SK-N-SH (cell line): ENCODE measurements around the gene LYZL6. TPM values are rescaled to one million over a fixed set of nuclear protein-coding genes. Genes with fewer than 3 reads are reported as not detected.

Experiments used
- CTCF ChIA-PET: fragments of 300-600, 350-600 bp; formaldehyde crosslinking; extraction: SDS; loops from one replicate; lab custom pipeline; 2021; lab: Yijun Ruan, JAX
- POLR2A ChIA-PET: fragments of 350-600 bp; sonication (Branson Sonifier 250); formaldehyde crosslinking; extraction: SDS; loops from one replicate; lab custom pipeline; 2020; ENCODE audit warnings: antibody characterized with exemption, inconsistent platforms; lab: Yijun Ruan, JAX
- DNase-seq: peaks from one replicate; pipeline ENCODE4 v3.0.0; 2012
- H2AFZ ChIP-seq: fragments of 200-600 bp; sonication (generic); 2 replicates; pipeline ENCODE4 v1.8.1; 2016; ENCODE audit warnings: antibody characterized with exemption, mild to moderate bottlenecking, low read depth
- H3F3A ChIP-seq: fragments of 200-600 bp; sonication (generic); replicated peaks from 2 replicates; pipeline ENCODE3; 2016; ENCODE audit warnings: antibody characterized with exemption, mild to moderate bottlenecking; ENCODE audit not compliant: insufficient read depth
- H3K27ac ChIP-seq, 2 experiments: fragments of 200-500 bp in 1 of 2; fragments of 200-600 bp in 1 of 2; sonication (Bioruptor generic) in 1 of 2; sonication (generic), shearing (Covaris generic) in 1 of 2; 2 replicates each; pipeline versions ENCODE4 v1.5.1 to v1.6.1; 2014 to 2016; ENCODE audit warnings: low read depth in 2 of 2, inconsistent platforms in 1 of 2, low read length in 1 of 2, mild to moderate bottlenecking in 1 of 2, mixed read lengths in 1 of 2
- H3K27me3 ChIP-seq: fragments of 200-600 bp; sonication (generic), shearing (Covaris generic); 2 replicates; pipeline ENCODE4 v1.6.1; 2016; ENCODE audit warnings: mixed run types; ENCODE audit not compliant: insufficient read depth
- H3K36me3 ChIP-seq, 2 experiments: fragments of 200-500 bp in 1 of 2; fragments of 200-600 bp in 1 of 2; sonication (Bioruptor generic) in 1 of 2; sonication (generic) in 1 of 2; replicated peaks in 1 of 2; 2 replicates each; pipeline versions ENCODE3 to v1.5.1; 2014 to 2016; ENCODE audit warnings: low read length in 1 of 2, mild to moderate bottlenecking in 1 of 2; ENCODE audit not compliant: insufficient read depth in 2 of 2, control insufficient read depth in 1 of 2
- H3K4me1 ChIP-seq, 2 experiments: fragments of 200-500 bp in 1 of 2; fragments of 200-600 bp in 1 of 2; sonication (Bioruptor generic) in 1 of 2; sonication (generic), shearing (Covaris generic) in 1 of 2; 2 replicates each; pipeline versions ENCODE4 v1.5.1 to v1.6.1; 2014 to 2016; ENCODE audit warnings: low read depth in 1 of 2, low read length in 1 of 2, mixed run types in 1 of 2; ENCODE audit not compliant: insufficient read depth in 2 of 2, control insufficient read depth in 1 of 2
- H3K4me2 ChIP-seq: fragments of 200-600 bp; sonication (generic), shearing (Covaris generic); 2 replicates; pipeline ENCODE4 v1.6.1; 2017; ENCODE audit warnings: mixed run types
- H3K4me3 ChIP-seq, 2 experiments: fragments of 200-500 bp in 1 of 2; fragments of 200-600 bp in 1 of 2; sonication (Bioruptor generic) in 1 of 2; sonication (generic), shearing (Covaris generic) in 1 of 2; 2 replicates each; pipeline versions ENCODE4 v1.5.1 to v1.8.1; 2014 to 2016; ENCODE audit warnings: low read depth in 2 of 2, inconsistent platforms in 1 of 2, low read length in 1 of 2, mild to moderate bottlenecking in 1 of 2, mixed read lengths in 1 of 2, moderate library complexity in 1 of 2
- H3K79me2 ChIP-seq: fragments of 200-600 bp; sonication (generic); 2 replicates; pipeline ENCODE4 v1.8.1; 2017; ENCODE audit warnings: mild to moderate bottlenecking; ENCODE audit not compliant: insufficient read depth
- H3K9ac ChIP-seq: fragments of 200-600 bp; sonication (generic); 2 replicates; pipeline ENCODE4 v1.6.1; 2017; ENCODE audit warnings: mixed run types
- H3K9me2 ChIP-seq: fragments of 200-600 bp; sonication (generic); 2 replicates; pipeline ENCODE4 v1.6.1; 2017; ENCODE audit warnings: mixed run types
- H3K9me3 ChIP-seq: fragments of 200-600 bp; sonication (generic); 2 replicates; pipeline ENCODE4 v1.6.1; 2017; ENCODE audit warnings: mixed run types, mild to moderate bottlenecking, moderate library complexity
- H4K20me1 ChIP-seq: fragments of 200-600 bp; sonication (generic); 2 replicates; pipeline ENCODE4 v1.6.1; 2017; ENCODE audit warnings: mild to moderate bottlenecking, mixed run types; ENCODE audit not compliant: insufficient read depth
- CHD2 ChIP-seq: fragments of 150-350 bp; IDR thresholded peaks from 2 replicates; pipeline ENCODE4 v1.6.1; 2018; ENCODE audit warnings: low read length; ENCODE audit not compliant: partially characterized antibody
- CTCF ChIP-seq: fragments of 200-600 bp; sonication (generic); IDR thresholded peaks from 2 replicates; pipeline ENCODE4 v1.6.1; 2017; ENCODE audit warnings: antibody characterized with exemption, mild to moderate bottlenecking, moderate library complexity
- EP300 ChIP-seq, 2 experiments: IDR thresholded peaks; 2 replicates each; pipeline versions ENCODE4 v1.4.0 to v1.6.1; 2012; ENCODE audit warnings: borderline replicate concordance in 1 of 2, low read depth in 1 of 2, low read length in 1 of 2
- FOSL2 ChIP-seq: IDR thresholded peaks from 2 replicates; pipeline ENCODE4 v1.4.0; 2012; ENCODE audit warnings: low read depth, mild to moderate bottlenecking, moderate library complexity, borderline replicate concordance
- FOXJ3 ChIP-seq: sonication (generic); formaldehyde crosslinking; IDR thresholded peaks from 2 replicates; pipeline ENCODE4 v1.5.1; 2020; ENCODE audit warnings: mild to moderate bottlenecking, missing genetic modification reagents
- GATA2 ChIP-seq: sonication (generic); formaldehyde crosslinking; IDR thresholded peaks from 2 replicates; pipeline ENCODE4 v1.5.0; 2020; ENCODE audit warnings: mild to moderate bottlenecking, missing genetic modification reagents
- JUND ChIP-seq: IDR thresholded peaks from 2 replicates; pipeline ENCODE4 v1.4.0; 2012
- MEF2A ChIP-seq: IDR thresholded peaks from 2 replicates; pipeline ENCODE4 v1.4.0; 2012; ENCODE audit warnings: low read depth, borderline replicate concordance
- NFIC ChIP-seq: IDR thresholded peaks from 2 replicates; pipeline ENCODE4 v1.4.0; 2012; ENCODE audit warnings: borderline replicate concordance
- NRF1 ChIP-seq: IDR thresholded peaks from 2 replicates; pipeline ENCODE4 v1.6.1; 2012; ENCODE audit warnings: low read depth, mild to moderate bottlenecking, low read length
- RAD21 ChIP-seq: IDR thresholded peaks from 2 replicates; pipeline ENCODE4 v1.6.1; 2012; ENCODE audit warnings: mild to moderate bottlenecking, low read length
- RFX5 ChIP-seq: IDR thresholded peaks from 2 replicates; pipeline ENCODE4 v1.6.1; 2012; ENCODE audit warnings: mild to moderate bottlenecking, improper control_type of control experiment, low read length
- SIN3A ChIP-seq: IDR thresholded peaks from 2 replicates; pipeline ENCODE4 v1.6.1; 2012; ENCODE audit warnings: low read depth, mild to moderate bottlenecking, low read length, moderate library complexity, borderline replicate concordance
- SMC3 ChIP-seq: IDR thresholded peaks from 2 replicates; pipeline ENCODE4 v1.6.1; 2012; ENCODE audit warnings: low read depth, low read length, improper control_type of control experiment
- TAF1 ChIP-seq: IDR thresholded peaks from 2 replicates; pipeline ENCODE4 v1.6.1; 2012; ENCODE audit warnings: low read depth, mild to moderate bottlenecking, low read length, moderate library complexity, borderline replicate concordance
- WGBS: methylation state at CpG from one replicate; pipeline ENCODE4 v1.1.6; 2017; ENCODE audit warnings: low lambda C conversion rate; 5-methylcytosine and 5-hydroxymethylcytosine counted together
- polyA plus RNA-seq, 3 experiments: library from polyadenylated mRNA; depleted of rRNA; stranded (reverse); fragments of >200 nt; gene quantifications; 2 replicates each; pipeline ENCODE4 v1.2.3, GENCODE V29; 2012
- TF ChIP-seq, protein P1 (sequence below): IDR thresholded peaks from 2 replicates; pipeline ENCODE4 v1.4.0; 2012; ENCODE audit warnings: low read depth, borderline replicate concordance
- TF ChIP-seq, protein P2 (sequence below): IDR thresholded peaks from 2 replicates; pipeline ENCODE4; 2012
- TF ChIP-seq, protein P3 (sequence below): IDR thresholded peaks from 2 replicates; pipeline ENCODE4 v1.4.0; 2012; ENCODE audit warnings: low read depth

Gene LYZL6
- polyA plus RNA-seq, 1 of the 3 experiments (the other 2 are of a cell fraction): not detected

- TF ChIP-seq, protein P1, sequence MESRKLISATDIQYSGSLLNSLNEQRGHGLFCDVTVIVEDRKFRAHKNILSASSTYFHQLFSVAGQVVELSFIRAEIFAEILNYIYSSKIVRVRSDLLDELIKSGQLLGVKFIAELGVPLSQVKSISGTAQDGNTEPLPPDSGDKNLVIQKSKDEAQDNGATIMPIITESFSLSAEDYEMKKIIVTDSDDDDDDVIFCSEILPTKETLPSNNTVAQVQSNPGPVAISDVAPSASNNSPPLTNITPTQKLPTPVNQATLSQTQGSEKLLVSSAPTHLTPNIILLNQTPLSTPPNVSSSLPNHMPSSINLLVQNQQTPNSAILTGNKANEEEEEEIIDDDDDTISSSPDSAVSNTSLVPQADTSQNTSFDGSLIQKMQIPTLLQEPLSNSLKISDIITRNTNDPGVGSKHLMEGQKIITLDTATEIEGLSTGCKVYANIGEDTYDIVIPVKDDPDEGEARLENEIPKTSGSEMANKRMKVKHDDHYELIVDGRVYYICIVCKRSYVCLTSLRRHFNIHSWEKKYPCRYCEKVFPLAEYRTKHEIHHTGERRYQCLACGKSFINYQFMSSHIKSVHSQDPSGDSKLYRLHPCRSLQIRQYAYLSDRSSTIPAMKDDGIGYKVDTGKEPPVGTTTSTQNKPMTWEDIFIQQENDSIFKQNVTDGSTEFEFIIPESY: no peak
- TF ChIP-seq GATA2 (no peak), JUND (no peak), TAF1 (no peak), NFIC (no peak), MEF2A (no peak), RFX5 (no peak), NRF1 (no peak), SMC3 (no peak), FOXJ3 (no peak), CHD2 (no peak), SIN3A (no peak)
- TF ChIP-seq, protein P2, sequence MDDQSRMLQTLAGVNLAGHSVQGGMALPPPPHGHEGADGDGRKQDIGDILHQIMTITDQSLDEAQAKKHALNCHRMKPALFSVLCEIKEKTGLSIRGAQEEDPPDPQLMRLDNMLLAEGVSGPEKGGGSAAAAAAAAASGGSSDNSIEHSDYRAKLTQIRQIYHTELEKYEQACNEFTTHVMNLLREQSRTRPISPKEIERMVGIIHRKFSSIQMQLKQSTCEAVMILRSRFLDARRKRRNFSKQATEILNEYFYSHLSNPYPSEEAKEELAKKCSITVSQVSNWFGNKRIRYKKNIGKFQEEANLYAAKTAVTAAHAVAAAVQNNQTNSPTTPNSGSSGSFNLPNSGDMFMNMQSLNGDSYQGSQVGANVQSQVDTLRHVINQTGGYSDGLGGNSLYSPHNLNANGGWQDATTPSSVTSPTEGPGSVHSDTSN: no peak
- TF ChIP-seq, protein P3, sequence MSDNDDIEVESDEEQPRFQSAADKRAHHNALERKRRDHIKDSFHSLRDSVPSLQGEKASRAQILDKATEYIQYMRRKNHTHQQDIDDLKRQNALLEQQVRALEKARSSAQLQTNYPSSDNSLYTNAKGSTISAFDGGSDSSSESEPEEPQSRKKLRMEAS: no peak
- TF ChIP-seq, all 33 proteins: peak for 0
Observed at GRCh38 chr17:35948092-35948491, 4.6 kb upstream of the LYZL6 start (continued).

DNA sequence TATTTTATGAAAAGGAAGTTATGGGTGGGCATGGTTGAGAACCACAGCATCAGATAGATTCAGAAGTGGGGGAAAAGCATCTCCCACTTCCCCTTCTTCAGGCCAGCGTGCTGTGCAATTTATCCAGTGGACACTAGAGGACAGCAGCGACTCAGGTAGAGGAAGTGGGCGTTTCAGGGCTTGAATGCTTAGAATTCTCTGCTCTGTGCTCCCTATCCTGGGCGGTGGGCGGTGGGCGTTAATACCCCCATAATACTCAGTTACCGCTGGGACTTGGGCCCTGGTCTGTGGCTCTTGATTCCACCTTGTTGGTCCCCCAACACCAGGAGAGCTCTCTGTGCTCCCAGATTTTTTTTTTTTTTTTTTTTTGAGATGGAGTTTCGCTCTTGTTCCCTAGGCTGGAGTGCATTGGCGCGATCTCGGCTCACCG, 3.7 kb upstream of the LYZL6 start:
- Histone ChIP-seq H3K9me3 (no peaks in the 10 kb centered on the region), H3K4me2 (peak overlapping the region; percentile 79), H3K36me3 (no peaks in the 10 kb centered on the region), H3K9me2 (no peaks in the 10 kb centered on the region), H3K9ac (peak overlapping the region; percentile 28; the same call in 1 of the 2 replicates), H2AFZ (peak overlapping the region; percentile 95)
- DNase-seq: peak; percentile 54
- CTCF ChIA-PET: interaction anchor here (0.6 to 1.7 kb wide), 7 partner anchors 11 to 203 kb away, joined by 3 to 8 read pairs (median 4); no protein-coding TSS in a partner anchor
- TF ChIP-seq SMC3: peak; percentile 56
- no peak for TF ChIP-seq FOSL2
- peak; percentile 70 for TF ChIP-seq RAD21
- peak; percentile 83 for TF ChIP-seq CTCF
- TF ChIP-seq, protein P2: no peak
- TF ChIP-seq EP300 (IDR thresholded peaks at IDR 0.05; ENCODE audit: borderline replicate concordance in 1 of 2, low read depth in 1 of 2, low read length in 1 of 2): no peak
- TF ChIP-seq, all 33 proteins: peak for 3
- no peaks in the 10 kb centered on the region for H4K20me1 ChIP-seq
- H3K27me3 ChIP-seq: peaks cover 20% of the 10 kb centered on the region; the same call in 1 of the 2 replicates
- no peaks in the 10 kb centered on the region for H3K79me2 ChIP-seq
- H3K27ac ChIP-seq: no peak overlapping the region
- 3% methylated on average over 11 of the region's 12 CpGs for WGBS
- peak overlapping the region; percentile 47 to 73 for H3K4me3 ChIP-seq
- H3K4me1 ChIP-seq: no peaks in the 10 kb centered on the region
- no peaks in the 10 kb centered on the region for H3F3A ChIP-seq
- POLR2A ChIA-PET: no interaction called here
